Measurements from ENCODE around the gene EPHA7.

EPHA7 gene

GRCh38 chr6:93260881-93261280 is 158.5 kb downstream of the EPHA7 start:
- no peak for DNase-seq (ENCODE audit: extremely low read depth, low read depth)
- no peak for TF ChIP-seq CTCF (IDR thresholded peaks at IDR 0.05; ENCODE audit: low read depth, low read length)

GRCh38 chr6:93259332-93259731 is 160.0 kb downstream of the EPHA7 start:
- no peak for TF ChIP-seq CTCF (IDR thresholded peaks at IDR 0.05; ENCODE audit: low read depth, low read length)
- no peak for DNase-seq (ENCODE audit: extremely low read depth, low read depth)

- DNase-seq (ENCODE audit: extremely low read depth, low read depth): no peak
These were observed 166.4 kb downstream of the EPHA7 start for GRCh38 chr6:93252930-93253329.

GRCh38 chr6:93248631-93249030 is 170.7 kb downstream of the EPHA7 start:
- no peak for TF ChIP-seq CTCF (IDR thresholded peaks at IDR 0.05; ENCODE audit: low read depth, low read length)
- no peak for DNase-seq (ENCODE audit: extremely low read depth, low read depth)

More at GRCh38 chr6:93252930-93253329, 166.4 kb downstream of the EPHA7 start:
- TF ChIP-seq CTCF (IDR thresholded peaks at IDR 0.05; ENCODE audit: low read depth, low read length): no peak

GRCh38 chr6:93243231-93243778 is 176.1 kb downstream of the EPHA7 start:
- TF ChIP-seq CTCF (IDR thresholded peaks at IDR 0.05; ENCODE audit: low read depth, low read length): no peak
- DNase-seq (ENCODE audit: extremely low read depth, low read depth): no peak

- DNase-seq (ENCODE audit: extremely low read depth, low read depth): no peak
These were observed 177.3 kb downstream of the EPHA7 start for GRCh38 chr6:93242049-93242448.

GRCh38 chr6:93238632-93239031 is 180.7 kb downstream of the EPHA7 start:
- TF ChIP-seq CTCF (IDR thresholded peaks at IDR 0.05; ENCODE audit: low read depth, low read length): no peak
- DNase-seq (ENCODE audit: extremely low read depth, low read depth): no peak

More at GRCh38 chr6:93242049-93242448, 177.3 kb downstream of the EPHA7 start:
- no peak for TF ChIP-seq CTCF (IDR thresholded peaks at IDR 0.05; ENCODE audit: low read depth, low read length)

All from AG09319 (cell line).